SK-N-SH (cell line): ENCODE measurements around the gene LMF1. TPM values are rescaled to one million over a fixed set of nuclear protein-coding genes. Genes with fewer than 3 reads are reported as not detected.

Experiments
- CTCF ChIA-PET: fragments of 300-600, 350-600 bp; formaldehyde crosslinking; extraction: SDS; loops from one replicate; lab custom pipeline; 2021; lab: Yijun Ruan, JAX
- POLR2A ChIA-PET: fragments of 350-600 bp; sonication (Branson Sonifier 250); formaldehyde crosslinking; extraction: SDS; loops from one replicate; lab custom pipeline; 2020; ENCODE audit warnings: antibody characterized with exemption, inconsistent platforms; lab: Yijun Ruan, JAX
- DNase-seq: peaks from one replicate; pipeline ENCODE4 v3.0.0; 2012
- H2AFZ ChIP-seq: fragments of 200-600 bp; sonication (generic); 2 replicates; pipeline ENCODE4 v1.8.1; 2016; ENCODE audit warnings: antibody characterized with exemption, mild to moderate bottlenecking, low read depth
- H3F3A ChIP-seq: fragments of 200-600 bp; sonication (generic); replicated peaks from 2 replicates; pipeline ENCODE3; 2016; ENCODE audit warnings: antibody characterized with exemption, mild to moderate bottlenecking; ENCODE audit not compliant: insufficient read depth
- H3K27ac ChIP-seq, 2 experiments: fragments of 200-500 bp in 1 of 2; fragments of 200-600 bp in 1 of 2; sonication (Bioruptor generic) in 1 of 2; sonication (generic), shearing (Covaris generic) in 1 of 2; 2 replicates each; pipeline versions ENCODE4 v1.5.1 to v1.6.1; 2014 to 2016; ENCODE audit warnings: low read depth in 2 of 2, inconsistent platforms in 1 of 2, low read length in 1 of 2, mild to moderate bottlenecking in 1 of 2, mixed read lengths in 1 of 2
- H3K27me3 ChIP-seq: fragments of 200-600 bp; sonication (generic), shearing (Covaris generic); 2 replicates; pipeline ENCODE4 v1.6.1; 2016; ENCODE audit warnings: mixed run types; ENCODE audit not compliant: insufficient read depth
- H3K36me3 ChIP-seq, 2 experiments: fragments of 200-500 bp in 1 of 2; fragments of 200-600 bp in 1 of 2; sonication (Bioruptor generic) in 1 of 2; sonication (generic) in 1 of 2; replicated peaks in 1 of 2; 2 replicates each; pipeline versions ENCODE3 to v1.5.1; 2014 to 2016; ENCODE audit warnings: low read length in 1 of 2, mild to moderate bottlenecking in 1 of 2; ENCODE audit not compliant: insufficient read depth in 2 of 2, control insufficient read depth in 1 of 2
- H3K4me1 ChIP-seq, 2 experiments: fragments of 200-500 bp in 1 of 2; fragments of 200-600 bp in 1 of 2; sonication (Bioruptor generic) in 1 of 2; sonication (generic), shearing (Covaris generic) in 1 of 2; 2 replicates each; pipeline versions ENCODE4 v1.5.1 to v1.6.1; 2014 to 2016; ENCODE audit warnings: low read depth in 1 of 2, low read length in 1 of 2, mixed run types in 1 of 2; ENCODE audit not compliant: insufficient read depth in 2 of 2, control insufficient read depth in 1 of 2
- H3K4me2 ChIP-seq: fragments of 200-600 bp; sonication (generic), shearing (Covaris generic); 2 replicates; pipeline ENCODE4 v1.6.1; 2017; ENCODE audit warnings: mixed run types
- H3K4me3 ChIP-seq, 2 experiments: fragments of 200-500 bp in 1 of 2; fragments of 200-600 bp in 1 of 2; sonication (Bioruptor generic) in 1 of 2; sonication (generic), shearing (Covaris generic) in 1 of 2; 2 replicates each; pipeline versions ENCODE4 v1.5.1 to v1.8.1; 2014 to 2016; ENCODE audit warnings: low read depth in 2 of 2, inconsistent platforms in 1 of 2, low read length in 1 of 2, mild to moderate bottlenecking in 1 of 2, mixed read lengths in 1 of 2, moderate library complexity in 1 of 2
- H3K79me2 ChIP-seq: fragments of 200-600 bp; sonication (generic); 2 replicates; pipeline ENCODE4 v1.8.1; 2017; ENCODE audit warnings: mild to moderate bottlenecking; ENCODE audit not compliant: insufficient read depth
- H3K9ac ChIP-seq: fragments of 200-600 bp; sonication (generic); 2 replicates; pipeline ENCODE4 v1.6.1; 2017; ENCODE audit warnings: mixed run types
- H3K9me2 ChIP-seq: fragments of 200-600 bp; sonication (generic); 2 replicates; pipeline ENCODE4 v1.6.1; 2017; ENCODE audit warnings: mixed run types
- H3K9me3 ChIP-seq: fragments of 200-600 bp; sonication (generic); 2 replicates; pipeline ENCODE4 v1.6.1; 2017; ENCODE audit warnings: mixed run types, mild to moderate bottlenecking, moderate library complexity
- H4K20me1 ChIP-seq: fragments of 200-600 bp; sonication (generic); 2 replicates; pipeline ENCODE4 v1.6.1; 2017; ENCODE audit warnings: mild to moderate bottlenecking, mixed run types; ENCODE audit not compliant: insufficient read depth
- CHD2 ChIP-seq: fragments of 150-350 bp; IDR thresholded peaks from 2 replicates; pipeline ENCODE4 v1.6.1; 2018; ENCODE audit warnings: low read length; ENCODE audit not compliant: partially characterized antibody
- CTCF ChIP-seq: fragments of 200-600 bp; sonication (generic); IDR thresholded peaks from 2 replicates; pipeline ENCODE4 v1.6.1; 2017; ENCODE audit warnings: antibody characterized with exemption, mild to moderate bottlenecking, moderate library complexity
- EP300 ChIP-seq, 2 experiments: IDR thresholded peaks; 2 replicates each; pipeline versions ENCODE4 v1.4.0 to v1.6.1; 2012; ENCODE audit warnings: borderline replicate concordance in 1 of 2, low read depth in 1 of 2, low read length in 1 of 2
- FOXM1 ChIP-seq: IDR thresholded peaks from 2 replicates; pipeline ENCODE4 v1.4.0; 2012; ENCODE audit warnings: low read depth, mild to moderate bottlenecking
- GABPA ChIP-seq: IDR thresholded peaks from 2 replicates; pipeline ENCODE4 v1.4.0; 2012; ENCODE audit warnings: low read depth, mild to moderate bottlenecking
- GATA2 ChIP-seq: sonication (generic); formaldehyde crosslinking; IDR thresholded peaks from 2 replicates; pipeline ENCODE4 v1.5.0; 2020; ENCODE audit warnings: mild to moderate bottlenecking, missing genetic modification reagents
- RCOR1 ChIP-seq: fragments of 150-350 bp; IDR thresholded peaks from 2 replicates; pipeline ENCODE4 v1.6.1; 2017; ENCODE audit warnings: antibody characterized with exemption, low read length
- REST ChIP-seq: IDR thresholded peaks from 2 replicates; pipeline ENCODE4 v1.6.1; 2012; ENCODE audit warnings: mild to moderate bottlenecking, low read depth, low read length, moderate library complexity
- RXRA ChIP-seq: IDR thresholded peaks from 2 replicates; pipeline ENCODE4 v1.4.0; 2012; ENCODE audit warnings: low read depth, mild to moderate bottlenecking, borderline replicate concordance
- TCF12 ChIP-seq: IDR thresholded peaks from 2 replicates; pipeline ENCODE4 v1.4.0; 2012
- YY1 ChIP-seq: IDR thresholded peaks from 2 replicates; pipeline ENCODE4 v1.4.0; 2012; ENCODE audit warnings: low read depth, mild to moderate bottlenecking
- WGBS: methylation state at CpG from one replicate; pipeline ENCODE4 v1.1.6; 2017; ENCODE audit warnings: low lambda C conversion rate; 5-methylcytosine and 5-hydroxymethylcytosine counted together
- polyA plus RNA-seq, 3 experiments: library from polyadenylated mRNA; depleted of rRNA; stranded (reverse); fragments of >200 nt; gene quantifications; 2 replicates each; pipeline ENCODE4 v1.2.3, GENCODE V29; 2012

The LMF1 gene
- polyA plus RNA-seq, 1 of the 3 experiments (the other 2 are of a cell fraction) = 5.7 TPM

- TF ChIP-seq REST = no peak
- no peak for TF ChIP-seq YY1
- no peak for TF ChIP-seq CHD2
- no peak for TF ChIP-seq TCF12
- no peak for TF ChIP-seq CTCF
- TF ChIP-seq GABPA = no peak
These were observed 96.9 kb downstream of the LMF1 start (continued) for GRCh38 chr16:873889-874288.

GRCh38 chr16:873243-873661 lies 97.5 kb downstream of the LMF1 start:
- no peaks in the 10 kb centered on the region for H4K20me1 ChIP-seq
- no peak overlapping the region for H3K4me2 ChIP-seq
- no peak overlapping the region for H3K27ac ChIP-seq
- H3K4me1 ChIP-seq = no peaks in the 10 kb centered on the region
- H3K36me3 ChIP-seq = no peaks in the 10 kb centered on the region
- no peaks in the 10 kb centered on the region for H3K9me3 ChIP-seq
- no peaks in the 10 kb centered on the region for H3F3A ChIP-seq
- H3K27me3 ChIP-seq = no peaks in the 10 kb centered on the region
- ChIA-PET POLR2A (no interaction called here), CTCF (interaction anchor here (1.0 to 1.5 kb wide), 3 partner anchors 12 to 184 kb away, joined by 3 to 5 read pairs (median 4); no protein-coding TSS in a partner anchor)
- H3K9ac ChIP-seq = no peak overlapping the region
- no peak for TF ChIP-seq FOXM1
- no peak for TF ChIP-seq EP300 (IDR thresholded peaks at IDR 0.05; ENCODE audit: borderline replicate concordance in 1 of 2, low read depth in 1 of 2, low read length in 1 of 2)
- TF ChIP-seq GABPA = no peak
- no peak for TF ChIP-seq TCF12
- TF ChIP-seq RCOR1 = no peak
- no peak for TF ChIP-seq GATA2
- no peak for TF ChIP-seq RXRA
- H3K9me2 ChIP-seq = no peaks in the 10 kb centered on the region
- no peak overlapping the region for H2AFZ ChIP-seq
- 77% methylated on average over 29 of the region's 29 CpGs for WGBS
- H3K79me2 ChIP-seq = no peaks in the 10 kb centered on the region
- H3K4me3 ChIP-seq = no peak overlapping the region
- no peak for DNase-seq
